Stimulated activated CD4-positive, alpha-beta T cell treated with anti-CD3 and anti-CD28 coated beads, Interleukin-15, amount 100 ng/mL, for 48 hours (primary cell): Measurements from ENCODE around the gene ING5.
"Not testable (repeated sequence)": the region's sequence is repeated elsewhere in the genome, so short reads cannot be mapped to it uniquely, and the experiment has no call there.

ENCODE experiments used
- DNase-seq, 2 donors: peaks; one replicate each; pipeline ENCODE4 v3.0.0-alpha.2; 2020; ENCODE audit warnings: low read depth in 2 of 2

Gene ING5

DNA sequence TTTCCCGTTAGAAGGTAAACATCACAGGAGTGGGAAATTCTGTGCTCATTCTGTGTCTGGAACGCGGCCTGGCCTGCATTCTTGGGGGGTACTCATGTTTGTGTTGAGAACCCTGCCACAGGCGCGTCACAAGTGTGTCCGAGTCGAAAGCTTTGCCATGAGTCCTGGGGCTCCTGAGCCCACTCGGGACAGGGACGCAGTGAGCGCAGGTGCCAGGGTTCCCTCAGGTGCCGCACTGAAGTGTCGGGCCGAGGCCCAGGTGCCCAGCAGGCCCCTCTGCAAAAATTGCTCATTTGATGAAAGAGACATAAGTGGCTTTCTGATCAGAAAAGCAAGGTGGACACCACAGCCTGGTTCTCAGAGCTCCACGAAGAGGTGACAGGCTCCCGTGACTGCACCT lies 37.3 kb downstream of the ING5 start:
- no peak for DNase-seq

DNA sequence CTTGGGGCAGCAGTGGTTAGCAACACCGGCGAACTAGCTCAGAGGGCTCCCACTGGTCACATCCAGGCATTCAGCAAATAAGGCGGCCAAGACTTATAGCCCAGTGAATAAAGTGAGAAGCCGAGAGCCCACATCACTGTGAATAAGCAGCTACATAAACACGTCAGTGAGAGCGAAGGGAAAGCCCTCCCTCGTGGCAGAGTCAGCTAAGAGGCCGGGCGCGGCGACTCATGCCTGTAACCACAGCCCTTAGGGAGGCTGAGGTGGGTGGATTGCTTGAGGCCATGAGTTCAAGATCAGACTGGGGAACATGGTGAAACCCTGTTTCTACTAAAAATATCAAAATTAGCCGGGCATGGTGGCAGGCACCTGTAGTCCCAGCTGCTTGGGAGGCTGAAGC lies 37.8 kb downstream of the ING5 start:
- peak; percentile 74 to 75 for DNase-seq

DNA sequence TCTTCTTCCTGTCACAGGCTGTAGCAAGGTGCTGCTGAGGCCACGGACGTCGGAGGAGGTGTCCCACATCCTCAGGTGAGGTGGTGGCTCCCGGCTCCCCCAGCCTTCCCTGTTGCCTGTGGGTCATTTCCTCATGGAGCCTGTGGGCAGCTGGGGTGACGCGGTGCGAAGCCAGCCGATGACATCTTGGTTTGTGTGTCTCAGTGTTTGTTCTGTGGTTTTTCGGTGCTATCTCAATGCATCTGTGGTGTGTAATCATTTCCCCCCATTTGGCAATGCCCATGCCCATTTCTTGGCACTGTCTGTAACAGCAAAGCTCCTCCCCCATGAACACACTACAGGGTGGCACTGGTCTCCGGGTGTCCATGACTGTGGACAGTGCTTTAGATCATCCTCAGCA lies 39.2 kb downstream of the ING5 start:
- DNase-seq, result no peak

DNA sequence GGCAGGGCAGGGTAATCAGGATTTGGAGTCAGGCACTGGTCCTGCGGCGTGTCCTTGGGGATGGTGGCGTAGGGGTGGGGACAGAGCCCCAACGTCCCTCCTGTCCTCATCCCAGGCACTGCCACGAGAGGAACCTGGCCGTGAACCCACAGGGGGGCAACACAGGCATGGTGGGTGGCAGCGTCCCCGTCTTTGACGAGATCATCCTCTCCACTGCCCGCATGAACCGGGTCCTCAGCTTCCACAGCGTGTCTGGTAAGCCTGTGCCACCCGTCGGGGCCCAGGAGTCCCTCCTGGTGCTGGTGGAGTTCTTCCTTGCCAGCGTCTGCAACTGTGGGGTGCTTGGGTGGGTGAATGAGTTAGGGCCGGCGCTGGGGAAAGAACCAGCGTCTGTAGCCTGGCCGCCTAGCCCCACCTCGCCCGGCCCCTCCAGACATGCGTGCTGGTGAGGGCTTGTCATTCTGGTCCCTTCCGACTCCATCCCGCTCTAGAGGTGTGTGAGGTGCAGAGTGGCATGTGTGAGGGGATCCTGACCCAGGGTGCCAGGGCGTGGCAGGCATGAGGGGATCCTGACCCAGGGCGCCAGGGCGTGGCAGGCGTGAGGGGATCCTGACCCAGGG lies 40.6 kb downstream of the ING5 start:
- no peak for DNase-seq

DNA sequence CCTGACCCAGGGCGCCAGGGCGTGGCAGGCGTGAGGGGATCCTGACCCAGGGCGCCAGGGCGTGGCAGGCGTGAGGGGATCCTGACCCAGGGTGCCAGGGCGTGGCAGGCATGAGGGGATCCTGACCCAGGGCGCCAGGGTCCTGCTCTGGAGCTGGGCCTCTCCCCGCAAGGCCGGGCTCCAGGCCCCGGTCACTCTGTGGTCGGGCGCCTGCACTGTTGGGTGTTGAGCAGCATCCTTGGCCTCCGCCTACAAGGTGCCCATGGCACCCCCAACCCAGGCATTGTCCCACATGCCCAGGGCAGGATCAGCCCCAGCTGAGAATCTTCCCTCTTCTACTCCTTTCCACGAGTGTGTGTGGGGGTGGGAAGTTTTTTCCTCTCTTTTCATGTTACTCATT lies 41.2 kb downstream of the ING5 start:
- not testable (repeated sequence) for DNase-seq

DNA sequence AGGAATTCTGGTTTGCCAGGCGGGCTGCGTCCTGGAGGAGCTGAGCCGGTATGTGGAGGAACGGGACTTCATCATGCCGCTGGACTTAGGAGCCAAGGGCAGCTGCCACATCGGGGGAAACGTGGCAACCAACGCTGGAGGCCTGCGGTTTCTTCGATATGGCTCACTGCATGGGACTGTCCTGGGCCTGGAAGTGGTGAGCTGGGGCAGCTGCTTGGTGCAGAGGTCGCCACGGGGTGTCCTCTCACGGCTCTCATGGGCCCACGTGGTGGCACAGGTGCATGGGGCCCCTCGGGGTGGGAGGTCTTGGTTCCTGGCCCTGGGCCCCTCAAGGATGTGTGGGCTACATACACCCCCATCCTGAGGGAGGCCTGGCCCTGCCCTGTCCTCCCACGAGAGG lies 41.8 kb downstream of the ING5 start:
- DNase-seq, result no peak

DNA sequence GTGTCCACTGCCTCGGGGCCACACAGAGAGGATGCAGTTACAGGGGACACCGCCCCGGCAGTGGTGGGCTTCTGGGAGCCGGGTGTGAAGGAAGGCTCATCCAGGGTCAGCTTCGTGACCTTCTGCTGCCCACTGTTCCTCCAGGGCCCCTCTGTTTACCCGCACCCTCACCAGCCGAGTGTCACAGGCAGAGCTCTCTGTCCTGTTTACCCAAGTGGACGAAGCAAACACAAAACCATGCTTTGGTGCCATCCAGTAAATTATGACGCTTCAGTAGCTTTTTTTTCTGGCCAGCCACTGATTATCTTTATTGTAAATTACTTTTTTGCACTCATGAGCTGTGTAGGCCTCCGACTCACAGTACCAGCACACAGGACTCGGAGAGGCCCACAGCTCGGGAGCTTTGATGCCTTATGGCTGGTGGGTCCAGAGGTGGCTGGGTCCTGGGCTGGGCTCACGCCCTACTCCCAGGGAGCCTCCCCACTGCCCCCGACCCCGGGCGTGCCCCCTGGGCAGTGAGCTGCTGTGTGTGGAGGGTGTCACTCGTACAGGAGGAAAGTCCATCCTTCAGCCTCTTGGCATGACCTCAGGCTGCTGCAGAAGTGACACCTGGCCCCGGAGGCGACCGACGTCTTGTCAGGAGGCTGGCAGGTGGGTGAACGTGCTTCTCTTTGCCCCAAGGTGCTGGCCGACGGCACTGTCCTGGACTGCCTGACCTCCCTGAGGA lies 42.4 kb downstream of the ING5 start:
- no peak for DNase-seq

DNA sequence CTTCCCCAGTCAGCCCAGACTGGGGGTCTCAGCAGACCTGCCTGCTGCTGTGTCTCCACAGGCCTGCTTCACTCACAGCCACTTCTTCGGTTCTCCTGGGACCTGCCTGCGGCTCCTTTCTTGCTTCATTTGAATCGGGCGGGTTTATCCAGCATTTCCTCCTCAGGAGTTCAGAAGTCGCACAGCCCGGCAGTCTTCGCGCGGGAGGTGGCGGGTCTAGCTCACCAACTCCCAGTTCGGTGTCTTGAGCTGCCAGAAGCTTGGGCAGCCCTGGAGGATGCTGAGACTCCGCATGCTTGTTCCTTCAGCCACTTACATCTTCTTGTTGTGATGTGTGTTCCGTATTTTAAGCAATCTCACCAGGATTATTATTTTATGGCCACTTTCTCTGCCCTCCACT lies 43.4 kb downstream of the ING5 start:
- no peak for DNase-seq

DNA sequence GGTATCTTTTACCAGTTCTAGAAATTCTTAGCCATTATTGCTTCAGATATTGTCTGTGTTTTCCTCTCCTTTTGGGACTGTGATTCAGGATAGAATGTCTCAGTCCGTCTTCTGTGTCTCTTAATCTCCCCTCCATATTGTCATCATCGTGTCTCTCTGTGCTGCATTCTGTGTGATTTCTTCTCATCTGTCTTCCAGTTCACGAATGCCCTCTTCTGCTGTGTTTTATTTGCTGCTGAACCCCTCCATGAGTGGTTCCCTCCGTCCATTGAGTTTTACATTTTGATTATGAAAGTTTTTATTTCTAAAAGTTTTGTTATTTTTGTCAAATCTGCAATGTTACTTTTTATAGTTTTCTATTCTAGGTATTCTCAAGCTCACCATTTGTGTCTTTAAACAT lies 44.2 kb downstream of the ING5 start:
- no peak for DNase-seq

DNA sequence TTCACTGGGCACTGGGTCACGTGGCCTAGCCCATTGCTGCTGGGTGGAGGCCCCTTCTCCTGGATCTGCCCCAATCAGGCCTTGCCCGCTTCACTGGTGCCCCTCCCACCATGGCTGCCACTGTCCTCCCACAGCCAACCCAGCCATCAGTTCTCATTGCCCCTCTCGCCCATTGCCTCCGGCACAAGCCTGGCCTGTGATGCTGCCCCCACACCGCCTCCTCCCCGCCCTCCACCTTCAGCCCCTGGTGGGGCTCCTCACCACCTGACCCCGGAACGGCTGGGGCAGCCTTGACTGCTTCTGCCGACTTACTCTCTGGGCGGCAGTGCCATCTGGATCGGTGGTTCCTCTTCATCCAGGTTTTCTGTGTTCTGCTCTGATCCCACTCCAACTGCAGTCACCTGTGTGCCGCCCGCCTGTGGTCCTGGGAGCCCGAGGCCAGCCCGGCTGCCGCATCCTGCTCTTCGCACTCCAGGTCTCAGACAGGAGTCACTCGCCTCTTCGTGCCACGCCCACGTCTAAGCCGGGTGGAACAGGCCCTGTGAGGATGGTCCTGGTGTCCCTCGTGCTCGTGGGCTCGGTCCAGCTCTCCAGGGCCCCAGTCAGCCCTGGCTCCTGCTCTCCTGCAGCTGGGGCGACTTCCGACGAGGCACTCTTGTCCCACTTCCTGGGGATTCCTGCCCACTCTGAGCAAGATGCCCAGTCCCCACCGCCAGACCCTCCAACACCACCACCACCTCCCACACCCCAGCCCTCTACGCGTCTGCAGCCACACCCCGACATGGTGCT lies 46.8 kb downstream of the ING5 start:
- no peak for DNase-seq

DNA sequence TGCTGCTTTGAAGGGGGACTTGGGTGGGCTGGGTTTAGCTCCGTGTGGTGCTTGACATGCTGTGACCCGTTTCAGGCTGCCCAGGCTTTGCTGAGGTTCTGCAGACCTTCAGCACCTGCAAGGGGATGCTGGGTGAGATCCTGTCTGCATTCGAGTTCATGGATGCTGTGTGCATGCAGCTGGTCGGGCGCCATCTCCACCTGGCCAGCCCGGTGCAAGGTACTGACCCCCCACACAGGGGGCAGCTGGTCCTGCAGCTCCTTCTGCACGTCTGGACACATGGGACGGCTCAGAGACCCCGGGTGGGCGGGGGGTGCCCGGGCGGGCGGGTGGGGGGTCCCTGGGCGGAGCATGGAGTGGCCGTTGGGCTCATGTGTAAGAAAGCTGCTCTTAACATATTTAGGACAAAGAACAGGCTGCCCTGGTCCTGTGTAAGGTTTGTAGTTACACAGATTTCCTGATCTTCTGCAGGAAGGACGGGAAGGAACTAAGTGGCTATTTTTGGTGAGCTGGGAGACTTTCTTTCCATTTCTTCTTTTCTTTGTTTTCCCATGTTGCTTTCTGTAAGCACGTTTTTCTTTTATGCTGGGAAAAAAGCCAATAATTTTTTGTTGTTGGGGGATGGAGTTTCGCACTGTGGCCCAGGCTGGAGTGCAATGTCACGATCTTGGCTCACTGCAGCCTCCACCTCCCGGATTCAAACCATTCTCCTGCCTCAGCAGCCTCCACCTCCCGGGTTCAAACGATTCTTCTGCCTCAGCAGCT lies 48.4 kb downstream of the ING5 start:
- no peak for DNase-seq

DNA sequence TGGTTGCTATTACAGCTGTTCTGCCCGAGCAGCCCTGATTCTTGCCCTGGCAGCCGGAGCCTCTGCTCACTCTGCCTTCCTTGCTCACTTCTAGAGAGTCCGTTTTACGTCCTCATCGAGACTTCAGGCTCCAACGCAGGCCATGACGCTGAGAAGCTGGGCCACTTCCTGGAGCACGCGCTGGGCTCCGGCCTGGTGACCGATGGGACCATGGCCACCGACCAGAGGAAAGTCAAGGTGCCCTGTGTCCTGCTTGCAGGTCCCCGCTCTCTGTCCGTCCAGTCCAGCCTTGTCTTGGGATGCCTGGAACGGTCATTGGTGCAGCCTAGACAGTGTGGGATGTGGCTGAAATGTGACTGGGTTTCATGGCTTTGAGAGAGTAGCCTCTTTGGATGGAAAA lies 49.3 kb downstream of the ING5 start:
- no peak for DNase-seq

DNA sequence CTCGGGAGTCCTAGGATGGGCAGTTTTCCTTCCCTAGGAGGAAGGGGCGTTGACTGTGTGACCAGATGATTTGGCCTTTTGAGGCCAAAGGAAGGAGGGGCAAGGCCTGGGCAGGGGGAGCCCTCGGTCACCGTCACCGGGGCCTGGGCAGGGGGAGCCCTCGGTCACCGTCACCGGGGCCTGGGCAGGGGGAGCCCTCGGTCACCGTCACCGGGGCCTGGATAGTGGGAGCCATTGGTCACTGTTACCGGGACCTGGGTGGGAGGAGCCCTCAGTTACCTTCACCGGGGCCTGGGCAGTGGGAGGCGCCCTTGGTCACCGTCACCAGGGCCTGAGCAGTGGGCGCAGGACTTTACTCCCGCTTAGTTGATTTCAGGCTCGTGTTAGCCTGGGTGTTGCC lies 49.9 kb downstream of the ING5 start:
- DNase-seq, result no peak

DNA sequence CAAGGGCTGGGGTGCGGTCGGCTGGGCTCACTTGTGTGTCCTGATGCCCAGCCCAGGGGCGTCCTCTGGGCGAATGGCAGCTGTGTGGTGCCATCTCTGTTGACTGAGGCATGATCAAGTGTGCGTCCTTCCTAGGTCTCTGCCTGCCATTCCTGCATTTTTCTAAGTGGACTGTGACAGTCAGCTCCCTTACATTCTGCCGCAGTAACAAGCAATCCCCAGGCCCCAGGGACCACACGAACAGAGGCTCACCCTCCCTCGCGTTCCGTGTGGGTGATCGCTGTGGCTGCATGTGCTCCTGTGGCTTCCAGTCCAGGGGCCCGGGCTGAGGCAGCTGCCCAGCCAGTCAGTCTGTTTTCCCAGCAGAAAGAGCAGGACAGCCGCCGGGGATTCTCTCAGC lies 50.4 kb downstream of the ING5 start:
- DNase-seq, result no peak

DNA sequence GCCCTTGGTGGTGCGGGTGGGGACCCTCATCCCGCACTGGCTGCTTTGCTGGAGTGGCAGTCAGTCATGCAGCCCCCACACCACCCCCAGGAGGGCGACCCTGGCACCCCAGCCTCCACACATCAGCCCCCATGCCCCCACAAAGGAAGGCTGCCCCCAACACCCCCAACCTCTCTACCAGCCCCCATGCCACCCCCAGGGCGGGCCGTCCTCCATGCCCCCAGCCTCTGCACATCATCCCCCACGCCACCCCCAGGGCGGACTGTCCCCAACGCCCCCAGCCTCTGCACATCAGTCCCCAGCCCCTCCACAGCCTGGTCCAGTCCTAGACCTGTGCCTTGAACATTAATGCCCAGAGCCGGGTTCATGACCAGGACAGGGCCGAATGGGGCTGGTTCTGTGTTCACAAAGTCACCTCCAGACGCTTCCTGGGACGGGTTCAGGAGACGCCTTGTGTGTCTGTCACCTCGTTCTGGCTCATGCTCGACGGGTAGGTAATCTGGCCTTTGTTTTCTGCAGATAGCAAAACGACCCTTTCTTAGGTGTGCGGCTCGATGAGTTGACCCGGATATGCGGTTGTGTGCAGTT lies 50.9 kb downstream of the ING5 start:
- DNase-seq, result no peak

DNA sequence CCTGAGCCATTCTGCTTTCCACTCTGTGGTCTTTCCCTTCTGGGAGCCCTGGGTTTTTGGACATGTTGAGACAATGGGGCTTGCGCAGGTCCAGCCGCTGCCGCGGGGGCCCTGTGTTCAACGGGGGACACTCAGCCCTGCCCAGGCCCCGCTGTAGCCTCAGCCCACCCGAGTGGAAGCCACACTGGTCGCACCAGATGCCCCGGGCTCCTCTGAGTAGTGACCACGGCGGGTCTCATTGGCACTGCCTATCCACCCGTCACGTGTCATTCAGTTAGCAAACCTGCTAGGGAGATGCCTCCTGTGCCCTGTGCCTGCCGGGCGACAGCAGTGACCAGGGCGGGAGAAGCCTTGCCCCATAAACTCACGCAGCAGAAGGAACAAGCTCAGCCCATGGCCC lies 51.7 kb downstream of the ING5 start:
- DNase-seq, result no peak

DNA sequence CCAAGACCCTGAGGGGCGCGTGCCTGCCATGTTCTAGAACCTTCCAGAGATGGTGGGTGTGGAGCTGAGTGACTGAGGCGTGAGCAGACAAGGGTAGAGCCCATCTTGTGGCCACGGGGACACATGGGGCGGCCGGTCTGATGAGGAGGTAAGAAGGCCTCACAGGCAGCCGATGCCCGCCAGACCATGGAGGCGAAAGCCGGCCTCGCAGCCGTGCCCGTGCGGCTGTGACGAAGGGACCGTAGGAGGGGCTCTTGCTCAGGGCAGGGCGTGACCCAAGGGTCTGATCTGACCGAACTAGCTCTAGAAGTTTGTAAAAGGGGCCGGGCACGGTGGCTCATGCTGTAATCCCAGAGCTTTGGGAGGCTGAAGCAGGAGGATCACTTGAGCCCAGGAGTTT lies 52.2 kb downstream of the ING5 start:
- no peak for DNase-seq

DNA sequence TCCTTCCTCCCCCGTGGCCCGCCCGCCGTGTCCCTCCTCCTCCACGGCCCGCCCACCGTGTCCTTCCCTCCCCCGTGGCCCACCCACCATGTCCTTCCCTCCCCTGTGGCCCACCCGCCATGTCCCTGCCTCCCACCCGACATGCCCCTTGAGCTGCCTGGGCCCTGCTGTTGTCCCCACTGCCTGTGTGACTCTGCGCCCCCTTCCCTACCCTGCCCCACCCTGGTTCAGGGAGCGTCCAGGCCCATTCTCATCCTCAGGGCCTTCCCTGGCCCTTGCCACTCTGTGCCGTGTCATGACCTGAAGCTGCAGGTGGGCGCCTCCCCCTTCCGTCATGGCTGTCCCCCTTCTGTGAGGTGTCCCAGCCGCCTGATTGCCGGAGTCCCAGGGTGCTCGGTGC lies 53.3 kb downstream of the ING5 start:
- no peak for DNase-seq

DNA sequence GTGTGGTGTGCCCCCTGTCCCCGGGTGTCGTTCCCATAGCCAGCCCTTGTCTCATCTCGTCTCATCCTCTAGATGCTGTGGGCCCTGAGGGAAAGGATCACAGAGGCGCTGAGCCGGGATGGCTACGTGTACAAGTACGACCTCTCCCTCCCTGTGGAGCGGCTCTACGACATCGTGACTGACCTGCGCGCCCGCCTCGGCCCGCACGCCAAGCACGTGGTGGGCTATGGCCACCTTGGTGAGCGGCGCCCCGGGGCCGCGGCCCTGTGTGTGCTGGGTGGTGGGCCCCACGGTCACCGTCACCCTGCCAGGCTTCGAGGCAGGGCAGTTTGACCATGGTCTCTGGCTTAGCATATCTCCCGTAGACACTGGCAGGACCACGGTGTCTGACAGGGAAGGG lies 53.9 kb downstream of the ING5 start:
- DNase-seq, result no peak

DNA sequence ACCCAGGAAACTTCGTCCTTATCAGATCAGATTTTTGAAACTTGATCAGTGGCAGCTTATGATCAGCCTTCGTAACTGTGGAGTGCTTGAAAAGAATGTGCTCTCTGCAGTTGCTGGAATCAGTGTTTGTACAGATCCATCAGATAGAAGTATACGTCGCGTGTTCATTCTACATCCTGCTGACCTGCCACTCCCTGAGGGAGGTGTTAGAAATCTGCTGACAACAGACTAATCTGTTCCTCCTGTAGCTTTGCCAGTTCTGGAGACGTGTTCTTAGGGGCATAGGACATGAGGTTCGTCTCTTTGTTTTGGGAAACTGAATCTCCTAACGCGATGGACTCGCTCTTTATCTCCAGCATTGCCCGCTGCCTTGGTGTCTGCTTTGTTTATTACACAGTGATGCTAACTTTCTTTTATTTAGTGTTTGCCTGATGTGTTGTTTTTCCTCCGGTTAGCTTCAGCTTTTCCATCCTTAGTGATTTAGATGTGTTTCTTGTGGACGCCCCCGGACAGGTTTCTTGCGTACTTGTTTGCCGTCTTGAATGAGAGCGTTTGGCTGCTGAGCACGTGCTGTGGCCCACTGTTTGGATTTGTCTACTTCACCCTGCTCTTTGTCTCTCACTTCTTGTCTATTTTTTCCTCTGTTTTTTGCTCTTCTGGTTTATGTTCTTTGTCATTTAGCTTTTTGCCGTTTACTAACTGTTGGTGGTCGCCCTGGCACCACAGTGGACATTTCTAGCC lies 57.4 kb downstream of the ING5 start:
- DNase-seq, result no peak

DNA sequence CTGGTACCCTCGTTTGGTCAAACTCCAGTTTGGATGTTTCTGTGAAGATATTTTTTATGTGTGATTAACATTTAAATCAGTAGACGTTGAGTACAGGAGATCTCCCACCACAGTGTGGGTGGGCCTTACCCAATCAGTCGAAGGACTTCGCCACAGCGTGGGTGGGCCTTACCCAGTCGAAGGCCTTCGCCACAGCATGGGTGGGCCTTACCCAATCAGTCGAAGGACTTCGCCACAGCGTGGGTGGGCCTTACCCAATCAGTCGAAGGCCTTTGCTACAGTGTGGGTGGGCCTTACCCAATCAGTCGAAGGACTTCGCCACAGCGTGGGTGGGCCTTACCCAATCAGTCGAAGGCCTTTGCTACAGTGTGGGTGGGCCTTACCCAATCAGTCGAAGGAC lies 58.1 kb downstream of the ING5 start:
- DNase-seq, result not testable (repeated sequence)
